Cardiac muscle cell (in vitro differentiated cells and primary cell): ENCODE data around the gene ERG. TPM values are rescaled to one million over a fixed set of nuclear protein-coding genes. Genes with fewer than 3 reads are reported as not detected.

Experiments
- DNase-seq, 2 donors: peaks; one replicate each; pipeline versions ENCODE4 v3.0.0 to v3.0.0-alpha.2; 2010 to 2017; ENCODE audit warnings: low read depth in 1 of 2, low spot score in 1 of 2
- H3K27ac ChIP-seq: fragments of 200-600 bp; sonication (generic); 2 replicates; pipeline ENCODE4 v1.5.1; 2016
- H3K27me3 ChIP-seq: fragments of 200-600 bp; sonication (generic); 2 replicates; pipeline ENCODE4 v1.6.0; 2016; ENCODE audit warnings: control low read depth
- H3K36me3 ChIP-seq: fragments of 200-600 bp; sonication (generic); 2 replicates; pipeline ENCODE4 v1.5.1; 2016; ENCODE audit warnings: control low read depth
- H3K4me1 ChIP-seq: fragments of 200-600 bp; sonication (generic); 2 replicates; pipeline ENCODE4 v1.8.1; 2017; ENCODE audit warnings: low read depth, mild to moderate bottlenecking, mixed run types
- H3K4me3 ChIP-seq: fragments of 200-600 bp; sonication (generic); 2 replicates; pipeline ENCODE4 v1.5.1; 2016; ENCODE audit warnings: mild to moderate bottlenecking
- H3K9me3 ChIP-seq: fragments of 200-600 bp; sonication (generic); 2 replicates; pipeline ENCODE4 v1.5.1; 2017; ENCODE audit warnings: low read depth, mild to moderate bottlenecking, control low read depth
- polyA plus RNA-seq: library from polyadenylated mRNA; unstranded; fragments of >200 nt; fragmentation: Nextera tagmentation; extraction: Ambion mirVana; gene quantifications from 2 replicates; pipeline ENCODE4 v1.2.1, GENCODE V29; 2016
- total RNA-seq: library from RNA; depleted of rRNA; stranded (reverse); fragments of >200 nt; gene quantifications from 2 replicates; pipeline ENCODE4 v1.2.3, GENCODE V29; 2016
- TF ChIP-seq, protein P1 (sequence below): IDR thresholded peaks from 2 replicates; pipeline ENCODE4 v1.5.1; 2012; ENCODE audit warnings: low read depth, mild to moderate bottlenecking, low read length

The ERG gene
- total and polyA plus RNA-seq, 2 experiments from 2014 or later, result 1.5 TPM; not detected in 1

DNA sequence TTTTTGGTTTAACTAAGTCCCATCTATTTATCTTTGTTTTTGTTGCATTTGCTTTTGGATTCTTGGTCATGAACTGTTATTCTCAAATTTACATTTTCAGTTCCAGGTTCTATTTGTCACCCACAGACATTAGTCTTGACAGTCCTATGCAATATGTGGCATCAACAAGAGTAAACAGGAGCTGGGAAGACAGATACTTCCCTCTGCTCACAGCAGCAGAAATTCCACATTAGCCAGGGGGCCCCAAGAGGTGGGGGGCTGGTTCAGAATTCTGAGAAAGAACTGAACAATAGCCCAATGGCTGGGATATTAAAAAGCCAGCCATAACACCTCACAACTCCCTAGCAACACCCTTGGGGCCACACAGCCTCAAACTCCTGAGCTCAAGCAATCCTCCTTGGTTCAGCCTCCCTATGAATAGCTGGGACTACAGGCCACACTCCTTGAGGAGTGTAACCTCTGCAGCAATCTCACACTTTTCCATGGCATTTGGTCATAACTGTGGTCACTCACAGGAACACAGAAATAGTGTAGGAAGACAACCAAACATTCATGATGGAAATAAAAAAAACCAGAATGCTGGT lies 67.8 kb downstream of the ERG start:
- no peaks in the 10 kb centered on the region for H3K9me3 ChIP-seq
- H3K4me3 ChIP-seq, result no peak overlapping the region
- no peaks in the 10 kb centered on the region for H3K36me3 ChIP-seq
- TF ChIP-seq, protein P1, sequence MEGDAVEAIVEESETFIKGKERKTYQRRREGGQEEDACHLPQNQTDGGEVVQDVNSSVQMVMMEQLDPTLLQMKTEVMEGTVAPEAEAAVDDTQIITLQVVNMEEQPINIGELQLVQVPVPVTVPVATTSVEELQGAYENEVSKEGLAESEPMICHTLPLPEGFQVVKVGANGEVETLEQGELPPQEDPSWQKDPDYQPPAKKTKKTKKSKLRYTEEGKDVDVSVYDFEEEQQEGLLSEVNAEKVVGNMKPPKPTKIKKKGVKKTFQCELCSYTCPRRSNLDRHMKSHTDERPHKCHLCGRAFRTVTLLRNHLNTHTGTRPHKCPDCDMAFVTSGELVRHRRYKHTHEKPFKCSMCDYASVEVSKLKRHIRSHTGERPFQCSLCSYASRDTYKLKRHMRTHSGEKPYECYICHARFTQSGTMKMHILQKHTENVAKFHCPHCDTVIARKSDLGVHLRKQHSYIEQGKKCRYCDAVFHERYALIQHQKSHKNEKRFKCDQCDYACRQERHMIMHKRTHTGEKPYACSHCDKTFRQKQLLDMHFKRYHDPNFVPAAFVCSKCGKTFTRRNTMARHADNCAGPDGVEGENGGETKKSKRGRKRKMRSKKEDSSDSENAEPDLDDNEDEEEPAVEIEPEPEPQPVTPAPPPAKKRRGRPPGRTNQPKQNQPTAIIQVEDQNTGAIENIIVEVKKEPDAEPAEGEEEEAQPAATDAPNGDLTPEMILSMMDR, result no peak
- peaks cover 5% of the 10 kb centered on the region for H3K4me1 ChIP-seq
- H3K27ac ChIP-seq, result no peak overlapping the region
- H3K27me3 ChIP-seq, result no peaks in the 10 kb centered on the region
- no peak for DNase-seq

DNA sequence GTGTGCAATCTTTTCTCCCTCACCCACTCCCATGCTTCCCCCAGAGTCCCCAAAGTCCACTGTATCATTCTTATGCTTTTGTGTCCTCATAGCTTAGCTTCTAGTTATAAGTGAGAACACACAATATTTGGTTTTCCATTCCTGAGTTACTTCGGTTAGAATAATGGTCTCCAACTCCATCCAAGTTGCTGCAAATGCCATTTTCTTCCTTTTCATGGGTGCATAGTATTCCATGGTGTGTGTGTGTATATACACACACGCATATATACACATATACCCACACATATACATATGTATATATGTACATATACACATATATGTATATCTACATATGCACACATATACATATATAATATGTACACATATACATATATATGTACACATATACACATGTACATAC lies 69.3 kb downstream of the ERG start:
- no peak for DNase-seq
- Histone ChIP-seq H3K27me3 (no peaks in the 10 kb centered on the region), H3K4me3 (no peak overlapping the region), H3K27ac (no peak overlapping the region), H3K9me3 (no peaks in the 10 kb centered on the region), H3K4me1 (no peaks in the 10 kb centered on the region), H3K36me3 (no peaks in the 10 kb centered on the region)
- TF ChIP-seq, protein P1, result no peak

DNA sequence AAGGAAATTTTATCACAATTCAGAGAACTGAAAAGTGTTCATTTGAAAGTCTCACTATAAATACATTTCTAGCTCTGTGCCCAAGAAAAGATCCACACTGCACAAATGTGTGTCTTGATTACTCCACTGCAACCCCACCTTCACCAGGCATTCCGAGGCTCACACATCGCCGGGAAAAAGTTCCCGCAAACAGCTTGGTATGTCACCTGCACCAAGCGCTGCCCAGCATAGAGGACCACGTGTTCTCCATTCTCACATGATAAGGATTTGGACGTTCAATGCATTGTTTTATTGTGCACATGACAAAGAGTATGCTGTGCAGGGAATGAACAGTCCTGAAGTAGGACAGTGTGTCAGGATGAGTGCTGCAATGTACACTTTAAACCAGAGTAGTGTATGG lies 70.1 kb downstream of the ERG start:
- Histone ChIP-seq H3K36me3 (no peaks in the 10 kb centered on the region), H3K27ac (no peak overlapping the region)

DNA sequence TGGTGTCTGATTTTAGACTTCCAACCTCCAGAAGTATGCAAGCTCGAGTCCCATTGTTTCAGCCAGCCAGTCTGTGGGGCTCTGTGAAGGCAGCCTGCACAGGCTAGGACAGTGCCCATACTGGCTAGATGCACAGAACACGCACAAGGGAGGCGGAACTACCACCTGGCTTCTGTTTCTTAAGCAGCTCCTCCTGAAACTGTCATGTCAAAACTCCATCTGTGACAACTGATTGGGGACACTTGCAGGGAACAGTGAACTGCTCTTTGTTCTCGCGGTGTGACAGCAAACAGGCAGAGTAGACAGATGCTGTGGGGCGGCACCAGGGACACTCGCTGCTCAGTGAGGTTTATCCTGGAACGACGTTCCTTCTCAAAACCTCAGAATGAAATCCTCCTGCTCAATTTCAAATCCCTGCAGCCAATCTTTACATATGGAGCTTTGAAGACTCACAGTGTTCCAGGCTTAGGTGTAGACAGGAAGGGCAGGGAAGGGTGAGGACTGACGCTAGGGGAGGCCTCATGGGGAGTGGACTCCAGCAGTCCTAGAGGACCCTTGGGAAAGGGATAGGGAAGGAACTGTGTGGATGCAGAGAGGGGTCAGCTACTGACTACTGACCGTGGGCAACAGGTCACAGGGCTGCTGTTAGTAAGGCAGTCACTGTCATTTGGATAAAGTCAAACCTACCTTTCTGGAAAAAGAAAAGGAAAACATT lies 73.8 kb downstream of the ERG start:
- TF ChIP-seq, protein P1, result no peak
- DNase-seq, result peak in 1 of 2 donors; percentile 45
- Histone ChIP-seq H3K36me3 (no peaks in the 10 kb centered on the region), H3K27me3 (no peaks in the 10 kb centered on the region), H3K4me3 (no peak overlapping the region), H3K27ac (peak overlapping the region; percentile 45), H3K4me1 (no peaks in the 10 kb centered on the region), H3K9me3 (no peaks in the 10 kb centered on the region)

More for the DNA sequence above, 70.1 kb downstream of the ERG start:
- Histone ChIP-seq H3K4me3 (no peak overlapping the region), H3K27me3 (no peaks in the 10 kb centered on the region), H3K4me1 (no peaks in the 10 kb centered on the region), H3K9me3 (no peaks in the 10 kb centered on the region)
- DNase-seq, result no peak
- TF ChIP-seq, protein P1, result no peak

DNA sequence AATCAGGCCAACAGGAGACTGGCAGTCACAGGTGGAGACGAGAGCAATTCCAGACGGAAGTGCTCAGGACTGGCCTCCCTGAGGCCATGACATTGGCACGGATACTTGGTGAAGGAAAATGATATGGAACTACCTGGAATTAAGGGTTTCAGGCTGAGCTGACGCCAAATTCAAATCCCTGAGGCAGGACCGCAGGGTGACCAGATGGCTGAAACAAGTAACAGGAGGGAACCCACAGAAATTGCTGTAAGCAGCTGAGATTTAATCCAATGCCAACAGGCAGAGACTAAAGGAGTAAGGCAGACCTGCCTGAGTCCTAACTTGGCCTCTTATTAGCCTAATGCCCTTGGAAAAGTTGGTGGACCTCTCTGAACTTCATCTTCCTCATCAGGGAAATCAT lies 76.2 kb downstream of the ERG start:
- no peaks in the 10 kb centered on the region for H3K27me3 ChIP-seq
- TF ChIP-seq, protein P1, result no peak
- H3K9me3 ChIP-seq, result no peaks in the 10 kb centered on the region
- H3K4me1 ChIP-seq, result no peaks in the 10 kb centered on the region
- no peak for DNase-seq
- H3K4me3 ChIP-seq, result no peak overlapping the region
- H3K27ac ChIP-seq, result no peak overlapping the region
- H3K36me3 ChIP-seq, result no peaks in the 10 kb centered on the region
